Measurements from ENCODE around the gene PRKD1.
"Not testable (repeated sequence)": the region's sequence is repeated elsewhere in the genome, so short reads cannot be mapped to it uniquely, and the experiment has no call there.

Gene PRKD1

GRCh38 chr14:29900609-29901350, 26.9 kb downstream of the PRKD1 start:
- peak; percentile 27 for DNase-seq

GRCh38 chr14:29898470-29898869, 29.2 kb downstream of the PRKD1 start:
- no peak for DNase-seq

- no peak for DNase-seq
Observed at GRCh38 chr14:29897181-29897580, 30.5 kb downstream of the PRKD1 start.

GRCh38 chr14:29896354-29896821, 31.3 kb downstream of the PRKD1 start:
- no peak for DNase-seq

- no peak for DNase-seq
Observed at GRCh38 chr14:29895591-29896083, 32.0 kb downstream of the PRKD1 start.

- DNase-seq = no peak
Observed at GRCh38 chr14:29893989-29894388, 33.7 kb downstream of the PRKD1 start.

GRCh38 chr14:29892327-29892726, 35.3 kb downstream of the PRKD1 start:
- DNase-seq = no peak

- DNase-seq = no peak
Observed at GRCh38 chr14:29885988-29886387, 41.7 kb downstream of the PRKD1 start.

GRCh38 chr14:29868000-29868399, 59.6 kb downstream of the PRKD1 start:
- peak; percentile 60 for DNase-seq

GRCh38 chr14:29865299-29865698, 62.3 kb downstream of the PRKD1 start:
- DNase-seq = no peak

- DNase-seq = no peak
Observed at GRCh38 chr14:29861996-29862395, 65.7 kb downstream of the PRKD1 start.

GRCh38 chr14:29858299-29858698, 69.3 kb downstream of the PRKD1 start:
- DNase-seq = no peak

GRCh38 chr14:29857551-29857950, 70.1 kb downstream of the PRKD1 start:
- no peak for DNase-seq

- no peak for DNase-seq
Observed at GRCh38 chr14:29856516-29856915, 71.1 kb downstream of the PRKD1 start.

- DNase-seq = not testable (repeated sequence)
Observed at GRCh38 chr14:29853691-29854090, 74.0 kb downstream of the PRKD1 start.

GRCh38 chr14:29853272-29853671, 74.4 kb downstream of the PRKD1 start:
- no peak for DNase-seq

GRCh38 chr14:29851397-29851796, 76.2 kb downstream of the PRKD1 start:
- peak; percentile 83 for DNase-seq

GRCh38 chr14:29847056-29847380, 80.6 kb downstream of the PRKD1 start:
- no peak for DNase-seq

- DNase-seq = no peak
Observed at GRCh38 chr14:29846339-29847055, 81.2 kb downstream of the PRKD1 start.

- no peak for DNase-seq
Observed at GRCh38 chr14:29843981-29844380, 83.7 kb downstream of the PRKD1 start.

- DNase-seq = no peak
Observed at GRCh38 chr14:29842228-29842627, 85.4 kb downstream of the PRKD1 start.

- DNase-seq = not testable (repeated sequence)
Observed at GRCh38 chr14:29840369-29840892, 87.2 kb downstream of the PRKD1 start.

- DNase-seq = not testable (repeated sequence)
Observed at GRCh38 chr14:29839691-29840090, 88.0 kb downstream of the PRKD1 start.

- no peak for DNase-seq
Observed at GRCh38 chr14:29838752-29839151, 88.9 kb downstream of the PRKD1 start.

All from fibroblast of skin of scalp (primary cell).